HepG2 (cell line): ENCODE data around the gene CIROP. TPM values are rescaled to one million over a fixed set of nuclear protein-coding genes. Genes with fewer than 3 reads are reported as not detected.

Experiments used
- BCL6 ChIP-seq: IDR thresholded peaks from 2 replicates; pipeline ENCODE4 v1.6.1; 2016; ENCODE audit warnings: missing genetic modification reagents, missing compliant biosample characterization
- FOXC1 ChIP-seq: sonication (generic); formaldehyde crosslinking; IDR thresholded peaks from 2 replicates; pipeline ENCODE4 v1.8.0; 2022; ENCODE audit warnings: mild to moderate bottlenecking, missing genetic modification reagents, borderline replicate concordance
- GATAD1 ChIP-seq: IDR thresholded peaks from 2 replicates; pipeline ENCODE4 v1.6.1; 2016; ENCODE audit warnings: missing genetic modification reagents, missing compliant biosample characterization
- KDM4B ChIP-seq: sonication (generic); formaldehyde crosslinking; IDR thresholded peaks from 2 replicates; pipeline ENCODE4 v1.4.0; 2020; ENCODE audit warnings: missing genetic modification reagents
- PAF1 ChIP-seq: IDR thresholded peaks from 2 replicates; pipeline ENCODE4 v1.6.1; 2016; ENCODE audit warnings: missing genetic modification reagents, missing compliant biosample characterization
- SRF ChIP-seq: IDR thresholded peaks from 2 replicates; pipeline ENCODE4 v1.6.1; 2011; ENCODE audit warnings: mild to moderate bottlenecking, low read depth, low read length, moderate library complexity
- SRSF4 ChIP-seq: fragments of 200-400 bp; formaldehyde crosslinking; IDR thresholded peaks from one replicate; pipeline ENCODE4 v1.6.1; 2018; ENCODE audit warnings: mild to moderate bottlenecking, low read depth, low read length, moderate library complexity; ENCODE audit not compliant: poor library complexity, severe bottlenecking
- TARDBP ChIP-seq: sonication (generic); formaldehyde crosslinking; IDR thresholded peaks from 2 replicates; pipeline ENCODE4 v1.8.0; 2022; ENCODE audit warnings: mild to moderate bottlenecking, missing genetic modification reagents
- ZBTB34 ChIP-seq: sonication (generic); formaldehyde crosslinking; IDR thresholded peaks from 2 replicates; pipeline ENCODE4 v1.8.0; 2022; ENCODE audit warnings: mild to moderate bottlenecking, missing genetic modification reagents
- ZNF280B ChIP-seq: sonication (generic); formaldehyde crosslinking; IDR thresholded peaks from 2 replicates; pipeline ENCODE4 v1.5.0; 2020; ENCODE audit warnings: missing genetic modification reagents, mild to moderate bottlenecking, borderline replicate concordance
- ZNF282 ChIP-seq: fragments of 450-650 bp; IDR thresholded peaks from 2 replicates; pipeline ENCODE4 v1.6.1; 2018; ENCODE audit not compliant: partially characterized antibody
- ZNF318 ChIP-seq: sonication (generic); formaldehyde crosslinking; IDR thresholded peaks from 2 replicates; pipeline ENCODE4 v1.4.0; 2020; ENCODE audit warnings: mild to moderate bottlenecking, missing genetic modification reagents
- ZNF335 ChIP-seq: sonication (generic); formaldehyde crosslinking; IDR thresholded peaks from 2 replicates; pipeline ENCODE4 v1.4.0; 2020; ENCODE audit warnings: missing genetic modification reagents
- ZNF629 ChIP-seq: sonication (generic); formaldehyde crosslinking; conservative IDR thresholded peaks from 2 replicates; pipeline ENCODE4 v1.5.0; 2020; ENCODE audit warnings: missing genetic modification reagents
- ZNF713 ChIP-seq: sonication (generic); formaldehyde crosslinking; IDR thresholded peaks from 2 replicates; pipeline ENCODE4 v1.4.0; 2020; ENCODE audit warnings: mild to moderate bottlenecking, missing genetic modification reagents
- polyA plus RNA-seq, 8 experiments: library from polyadenylated mRNA; depleted of rRNA in 3 of 8; stranded (reverse) in 7 of 8; unstranded in 1 of 8; fragments of >200 nt; fragmentation: Illumina TruSeq in 4 of 8; extraction: Trizol in 4 of 8; gene quantifications; 2 replicates each; pipeline versions ENCODE4 v1.2.1 to v1.2.3, GENCODE V29; 2011 to 2016; ENCODE audit warnings: low read depth in 4 of 8, missing spikeins in 1 of 8, mixed read lengths in 1 of 8; ENCODE audit not compliant: insufficient read depth in 1 of 8
- total RNA-seq, 5 experiments: library from RNA; depleted of rRNA; stranded (reverse); fragments of >200 nt; fragmentation: Illumina TruSeq; extraction: Trizol; gene quantifications; 2 replicates each; pipeline ENCODE4 v1.2.3, GENCODE V29; 2016; ENCODE audit warnings: low read depth in 1 of 5
- TF ChIP-seq, protein P1 (sequence below): sonication (generic); formaldehyde crosslinking; conservative IDR thresholded peaks from 2 replicates; pipeline ENCODE4 v1.4.0; 2020; ENCODE audit warnings: missing genetic modification reagents

Gene CIROP
- total and polyA plus RNA-seq, 2 of the 13 experiments (the other 11 are each of a cell fraction or from before 2014, with no cell fraction given): 0.07 TPM; not detected in 1

GRCh38 chr14:23057757-23058653, 46.8 kb downstream of the CIROP start (continued):
- TF ChIP-seq SRSF4 (peak; percentile 45), ZNF280B (CRISPR knock-in tag) (peak; percentile 92), SRF (no peak), ZNF282 (no peak), BCL6 (CRISPR knock-in tag) (peak; percentile 50; the same call in 1 of the 2 replicates), GATAD1 (CRISPR knock-in tag) (peak; percentile 48; the same call in 1 of the 2 replicates), FOXC1 (CRISPR knock-in tag) (peak; percentile 95), ZNF335 (CRISPR knock-in tag) (peak; percentile 82; the same call in 1 of the 2 replicates), ZNF318 (CRISPR knock-in tag) (peak; percentile 97; the same call in 1 of the 2 replicates), ZNF713 (peak; percentile 86; the same call in 1 of the 2 replicates), ZNF629 (CRISPR knock-in tag) (no peak), PAF1 (CRISPR knock-in tag) (peak; percentile 95), TARDBP (CRISPR knock-in tag) (peak; percentile 84), KDM4B (CRISPR knock-in tag) (peak; percentile 95), ZBTB34 (CRISPR knock-in tag) (no peak)
- TF ChIP-seq, protein P1, sequence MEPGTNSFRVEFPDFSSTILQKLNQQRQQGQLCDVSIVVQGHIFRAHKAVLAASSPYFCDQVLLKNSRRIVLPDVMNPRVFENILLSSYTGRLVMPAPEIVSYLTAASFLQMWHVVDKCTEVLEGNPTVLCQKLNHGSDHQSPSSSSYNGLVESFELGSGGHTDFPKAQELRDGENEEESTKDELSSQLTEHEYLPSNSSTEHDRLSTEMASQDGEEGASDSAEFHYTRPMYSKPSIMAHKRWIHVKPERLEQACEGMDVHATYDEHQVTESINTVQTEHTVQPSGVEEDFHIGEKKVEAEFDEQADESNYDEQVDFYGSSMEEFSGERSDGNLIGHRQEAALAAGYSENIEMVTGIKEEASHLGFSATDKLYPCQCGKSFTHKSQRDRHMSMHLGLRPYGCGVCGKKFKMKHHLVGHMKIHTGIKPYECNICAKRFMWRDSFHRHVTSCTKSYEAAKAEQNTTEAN (CRISPR knock-in tag): no peak; the same call in 1 of the 2 replicates
